Measurements from ENCODE around the gene RNF114.

- TF ChIP-seq MXI1 (conservative IDR thresholded peaks at IDR 0.05; ENCODE audit: poor library complexity, severe bottlenecking) (no peak), POLR2AphosphoS5 (IDR thresholded peaks at IDR 0.05) (no peak), EP300 (conservative IDR thresholded peaks at IDR 0.05; ENCODE audit: poor library complexity, severe bottlenecking) (no peak), REST (IDR thresholded peaks at IDR 0.05; ENCODE audit: borderline replicate concordance) (no peak), EZH2 (IDR thresholded peaks at IDR 0.05; ENCODE audit: borderline replicate concordance, insufficient read depth, low read length, poor library complexity, severe bottlenecking) (no peak), TAF1 (IDR thresholded peaks at IDR 0.05; ENCODE audit: low read depth) (no peak)
- TF ChIP-seq, protein P1, sequence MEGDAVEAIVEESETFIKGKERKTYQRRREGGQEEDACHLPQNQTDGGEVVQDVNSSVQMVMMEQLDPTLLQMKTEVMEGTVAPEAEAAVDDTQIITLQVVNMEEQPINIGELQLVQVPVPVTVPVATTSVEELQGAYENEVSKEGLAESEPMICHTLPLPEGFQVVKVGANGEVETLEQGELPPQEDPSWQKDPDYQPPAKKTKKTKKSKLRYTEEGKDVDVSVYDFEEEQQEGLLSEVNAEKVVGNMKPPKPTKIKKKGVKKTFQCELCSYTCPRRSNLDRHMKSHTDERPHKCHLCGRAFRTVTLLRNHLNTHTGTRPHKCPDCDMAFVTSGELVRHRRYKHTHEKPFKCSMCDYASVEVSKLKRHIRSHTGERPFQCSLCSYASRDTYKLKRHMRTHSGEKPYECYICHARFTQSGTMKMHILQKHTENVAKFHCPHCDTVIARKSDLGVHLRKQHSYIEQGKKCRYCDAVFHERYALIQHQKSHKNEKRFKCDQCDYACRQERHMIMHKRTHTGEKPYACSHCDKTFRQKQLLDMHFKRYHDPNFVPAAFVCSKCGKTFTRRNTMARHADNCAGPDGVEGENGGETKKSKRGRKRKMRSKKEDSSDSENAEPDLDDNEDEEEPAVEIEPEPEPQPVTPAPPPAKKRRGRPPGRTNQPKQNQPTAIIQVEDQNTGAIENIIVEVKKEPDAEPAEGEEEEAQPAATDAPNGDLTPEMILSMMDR (IDR thresholded peaks at IDR 0.05; ENCODE audit: poor library complexity, severe bottlenecking) = no peak
Measured at GRCh38 chr20:49891476-49892110, 44.6 kb upstream of the RNF114 start.
